ENCODE data around the gene LUC7L3. TPM values are rescaled to one million over a fixed set of nuclear protein-coding genes. Genes with fewer than 3 reads are reported as not detected.
A peak's percentile ranks its signal among the peaks of the same experiment; 100 is the strongest.

The LUC7L3 gene
- total and polyA plus RNA-seq, 2 of the 13 experiments (the other 11 are each of a cell fraction or from before 2014, with no cell fraction given) = 108 to 120 TPM

DNA sequence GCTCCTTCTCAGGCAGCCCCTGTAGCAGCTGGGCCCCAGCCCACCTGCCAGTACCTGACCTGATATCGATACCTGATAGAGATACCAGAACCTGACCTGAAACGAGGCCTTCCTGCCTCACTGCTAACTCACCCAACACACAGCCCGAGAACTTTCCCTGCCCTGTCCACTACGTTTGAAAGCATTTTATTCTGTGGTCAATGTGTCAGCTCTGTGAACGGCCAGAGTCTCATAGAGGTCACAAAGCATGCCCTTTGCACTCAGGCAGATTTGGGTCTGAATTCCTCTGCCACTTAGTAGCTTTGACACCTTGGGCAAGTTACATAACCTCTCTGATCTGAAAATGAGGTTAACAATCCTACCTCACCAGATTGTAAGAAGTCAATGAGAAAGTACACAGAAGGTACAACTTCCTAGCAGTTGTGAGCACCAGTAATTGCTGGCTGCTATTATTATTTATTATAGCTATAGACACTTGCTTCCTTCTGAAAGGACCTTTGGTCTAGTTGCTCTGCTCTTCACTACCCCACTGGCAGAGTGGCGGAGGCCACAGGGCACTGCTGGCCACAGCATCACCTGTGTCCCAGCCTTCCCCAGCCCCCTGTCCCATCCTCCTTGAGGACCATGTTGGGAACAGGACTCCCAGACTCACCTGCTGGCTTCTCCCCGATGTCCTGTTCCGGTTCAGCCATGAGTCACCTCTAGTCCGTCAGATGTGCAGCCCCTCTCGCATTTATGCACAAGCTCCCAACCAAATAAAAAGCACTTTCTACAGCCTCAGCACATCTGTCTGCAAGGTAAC is 47.0 kb downstream of the LUC7L3 start (continued):
- TF ChIP-seq ZNF776 (CRISPR knock-in tag; IDR thresholded peaks at IDR 0.05) (no peak), MAZ (IDR thresholded peaks at IDR 0.05; ENCODE audit: borderline replicate concordance, low read depth, low read length) (no peak), MAZ (CRISPR knock-in tag; IDR thresholded peaks at IDR 0.05; ENCODE audit: low read depth) (0 out of 2 replicates have a peak, but pooled peaks have one; percentile 15), SALL1 (CRISPR knock-in tag; IDR thresholded peaks at IDR 0.05) (peak; percentile 28), ZNF878 (CRISPR knock-in tag; IDR thresholded peaks at IDR 0.05) (no peak), LCORL (IDR thresholded peaks at IDR 0.05) (no peak), LCORL (CRISPR knock-in tag; IDR thresholded peaks at IDR 0.05) (peak; percentile 22; the same call in 1 of the 2 replicates), GATAD1 (CRISPR knock-in tag; IDR thresholded peaks at IDR 0.05) (no peak), ZNF883 (CRISPR knock-in tag; IDR thresholded peaks at IDR 0.05; ENCODE audit: not compliant biosample characterization) (no peak), RARA (CRISPR knock-in tag; IDR thresholded peaks at IDR 0.05) (peak; percentile 62), ZNF670 (CRISPR knock-in tag; IDR thresholded peaks at IDR 0.05; ENCODE audit: borderline replicate concordance) (no peak), DPF2 (CRISPR knock-in tag; IDR thresholded peaks at IDR 0.05; ENCODE audit: borderline replicate concordance, low read depth) (no peak), ZNF879 (CRISPR knock-in tag; IDR thresholded peaks at IDR 0.05) (no peak), HDAC1 (CRISPR knock-in tag; IDR thresholded peaks at IDR 0.05) (peak; percentile 35; the same call in 1 of the 2 replicates), ZFYVE20 (CRISPR knock-in tag; IDR thresholded peaks at IDR 0.05; ENCODE audit: borderline replicate concordance, low read depth) (no peak), ZNF781 (CRISPR knock-in tag; IDR thresholded peaks at IDR 0.05; ENCODE audit: borderline replicate concordance, not compliant biosample characterization) (no peak), REPIN1 (CRISPR knock-in tag; IDR thresholded peaks at IDR 0.05; ENCODE audit: borderline replicate concordance, low read depth) (no peak), KDM3A (CRISPR knock-in tag; IDR thresholded peaks at IDR 0.05; ENCODE audit: low read depth) (no peak), RXRA (CRISPR knock-in tag; IDR thresholded peaks at IDR 0.05) (no peak; the same call in 1 of the 2 replicates), ZNF24 (IDR thresholded peaks at IDR 0.05) (no peak), HNRNPL (IDR thresholded peaks at IDR 0.05; ENCODE audit: low read depth, low read length) (no peak)
- TF ChIP-seq, protein P1, sequence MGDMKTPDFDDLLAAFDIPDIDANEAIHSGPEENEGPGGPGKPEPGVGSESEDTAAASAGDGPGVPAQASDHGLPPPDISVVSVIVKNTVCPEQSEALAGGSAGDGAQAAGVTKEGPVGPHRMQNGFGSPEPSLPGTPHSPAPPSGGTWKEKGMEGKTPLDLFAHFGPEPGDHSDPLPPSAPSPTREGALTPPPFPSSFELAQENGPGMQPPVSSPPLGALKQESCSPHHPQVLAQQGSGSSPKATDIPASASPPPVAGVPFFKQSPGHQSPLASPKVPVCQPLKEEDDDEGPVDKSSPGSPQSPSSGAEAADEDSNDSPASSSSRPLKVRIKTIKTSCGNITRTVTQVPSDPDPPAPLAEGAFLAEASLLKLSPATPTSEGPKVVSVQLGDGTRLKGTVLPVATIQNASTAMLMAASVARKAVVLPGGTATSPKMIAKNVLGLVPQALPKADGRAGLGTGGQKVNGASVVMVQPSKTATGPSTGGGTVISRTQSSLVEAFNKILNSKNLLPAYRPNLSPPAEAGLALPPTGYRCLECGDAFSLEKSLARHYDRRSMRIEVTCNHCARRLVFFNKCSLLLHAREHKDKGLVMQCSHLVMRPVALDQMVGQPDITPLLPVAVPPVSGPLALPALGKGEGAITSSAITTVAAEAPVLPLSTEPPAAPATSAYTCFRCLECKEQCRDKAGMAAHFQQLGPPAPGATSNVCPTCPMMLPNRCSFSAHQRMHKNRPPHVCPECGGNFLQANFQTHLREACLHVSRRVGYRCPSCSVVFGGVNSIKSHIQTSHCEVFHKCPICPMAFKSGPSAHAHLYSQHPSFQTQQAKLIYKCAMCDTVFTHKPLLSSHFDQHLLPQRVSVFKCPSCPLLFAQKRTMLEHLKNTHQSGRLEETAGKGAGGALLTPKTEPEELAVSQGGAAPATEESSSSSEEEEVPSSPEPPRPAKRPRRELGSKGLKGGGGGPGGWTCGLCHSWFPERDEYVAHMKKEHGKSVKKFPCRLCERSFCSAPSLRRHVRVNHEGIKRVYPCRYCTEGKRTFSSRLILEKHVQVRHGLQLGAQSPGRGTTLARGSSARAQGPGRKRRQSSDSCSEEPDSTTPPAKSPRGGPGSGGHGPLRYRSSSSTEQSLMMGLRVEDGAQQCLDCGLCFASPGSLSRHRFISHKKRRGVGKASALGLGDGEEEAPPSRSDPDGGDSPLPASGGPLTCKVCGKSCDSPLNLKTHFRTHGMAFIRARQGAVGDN (CRISPR knock-in tag; IDR thresholded peaks at IDR 0.05) = peak; percentile 61
- TF ChIP-seq, protein P2, sequence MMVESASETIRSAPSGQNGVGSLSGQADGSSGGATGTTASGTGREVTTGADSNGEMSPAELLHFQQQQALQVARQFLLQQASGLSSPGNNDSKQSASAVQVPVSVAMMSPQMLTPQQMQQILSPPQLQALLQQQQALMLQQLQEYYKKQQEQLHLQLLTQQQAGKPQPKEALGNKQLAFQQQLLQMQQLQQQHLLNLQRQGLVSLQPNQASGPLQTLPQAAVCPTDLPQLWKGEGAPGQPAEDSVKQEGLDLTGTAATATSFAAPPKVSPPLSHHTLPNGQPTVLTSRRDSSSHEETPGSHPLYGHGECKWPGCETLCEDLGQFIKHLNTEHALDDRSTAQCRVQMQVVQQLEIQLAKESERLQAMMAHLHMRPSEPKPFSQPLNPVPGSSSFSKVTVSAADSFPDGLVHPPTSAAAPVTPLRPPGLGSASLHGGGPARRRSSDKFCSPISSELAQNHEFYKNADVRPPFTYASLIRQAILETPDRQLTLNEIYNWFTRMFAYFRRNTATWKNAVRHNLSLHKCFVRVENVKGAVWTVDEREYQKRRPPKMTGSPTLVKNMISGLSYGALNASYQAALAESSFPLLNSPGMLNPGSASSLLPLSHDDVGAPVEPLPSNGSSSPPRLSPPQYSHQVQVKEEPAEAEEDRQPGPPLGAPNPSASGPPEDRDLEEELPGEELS (CRISPR knock-in tag; IDR thresholded peaks at IDR 0.05) = 0 out of 2 replicates have a peak, but pooled peaks have one; percentile 22
- TF ChIP-seq, protein P3, sequence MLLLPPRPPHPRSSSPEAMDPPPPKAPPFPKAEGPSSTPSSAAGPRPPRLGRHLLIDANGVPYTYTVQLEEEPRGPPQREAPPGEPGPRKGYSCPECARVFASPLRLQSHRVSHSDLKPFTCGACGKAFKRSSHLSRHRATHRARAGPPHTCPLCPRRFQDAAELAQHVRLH (CRISPR knock-in tag; IDR thresholded peaks at IDR 0.05; ENCODE audit: borderline replicate concordance, low read depth) = no peak
